GF-D8 (cell line): Measurements from ENCODE around the gene SLC17A9.

Experiments used
- DNase-seq: peaks from one replicate; lab custom pipeline; 2025; lab: John Stamatoyannopoulos, UW

SLC17A9 gene, protein sequence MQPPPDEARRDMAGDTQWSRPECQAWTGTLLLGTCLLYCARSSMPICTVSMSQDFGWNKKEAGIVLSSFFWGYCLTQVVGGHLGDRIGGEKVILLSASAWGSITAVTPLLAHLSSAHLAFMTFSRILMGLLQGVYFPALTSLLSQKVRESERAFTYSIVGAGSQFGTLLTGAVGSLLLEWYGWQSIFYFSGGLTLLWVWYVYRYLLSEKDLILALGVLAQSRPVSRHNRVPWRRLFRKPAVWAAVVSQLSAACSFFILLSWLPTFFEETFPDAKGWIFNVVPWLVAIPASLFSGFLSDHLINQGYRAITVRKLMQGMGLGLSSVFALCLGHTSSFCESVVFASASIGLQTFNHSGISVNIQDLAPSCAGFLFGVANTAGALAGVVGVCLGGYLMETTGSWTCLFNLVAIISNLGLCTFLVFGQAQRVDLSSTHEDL

GRCh38 chr20:62952373-62952967 is at the start of gene SLC17A9:
SLC17A9 (plus strand) TSS chr20:62952709; CDS start chr20:62952831, 122 bp downstream.
- peak; percentile 71 for DNase-seq

DNA sequence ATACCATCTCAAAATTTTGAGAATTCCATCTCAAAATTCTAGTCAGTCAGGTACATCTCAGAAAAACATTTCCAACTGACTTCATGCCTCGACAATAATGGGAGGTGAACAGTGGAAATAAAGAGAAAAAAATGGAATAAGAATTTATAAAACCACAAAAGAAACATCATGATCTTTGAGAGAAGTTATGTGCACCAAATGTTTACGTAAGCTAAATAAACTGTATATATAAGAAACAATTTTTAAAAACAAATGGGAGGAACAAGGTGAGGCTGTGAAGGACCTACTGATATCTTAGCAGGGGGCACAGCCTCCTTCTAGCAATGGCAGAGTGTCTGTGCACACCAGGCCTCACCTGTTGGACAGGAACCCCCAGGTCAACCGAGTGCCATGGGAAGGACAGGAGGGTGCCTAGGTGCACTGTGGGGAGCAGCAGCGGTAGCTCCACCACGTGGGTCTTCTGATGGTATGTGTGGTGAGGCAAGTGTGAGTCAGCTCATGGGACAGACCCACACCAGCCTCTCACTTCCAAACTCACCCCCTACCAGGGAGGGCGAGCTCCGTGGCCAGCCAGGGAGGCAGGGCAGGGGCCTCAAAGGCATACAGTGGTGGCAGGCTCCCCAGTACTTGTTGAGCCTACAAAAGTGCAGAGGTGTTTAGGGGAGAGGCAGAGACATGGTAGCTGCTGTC is 49.4 kb upstream of the SLC17A9 start:
- DNase-seq, result no peak

GRCh38 chr20:62905536-62906117 is 46.9 kb upstream of the SLC17A9 start:
- no peak for DNase-seq

GRCh38 chr20:62906209-62906608 is 46.3 kb upstream of the SLC17A9 start:
- no peak for DNase-seq

- no peak for DNase-seq
Measured at GRCh38 chr20:62906647-62907375, 45.7 kb upstream of the SLC17A9 start.

DNA sequence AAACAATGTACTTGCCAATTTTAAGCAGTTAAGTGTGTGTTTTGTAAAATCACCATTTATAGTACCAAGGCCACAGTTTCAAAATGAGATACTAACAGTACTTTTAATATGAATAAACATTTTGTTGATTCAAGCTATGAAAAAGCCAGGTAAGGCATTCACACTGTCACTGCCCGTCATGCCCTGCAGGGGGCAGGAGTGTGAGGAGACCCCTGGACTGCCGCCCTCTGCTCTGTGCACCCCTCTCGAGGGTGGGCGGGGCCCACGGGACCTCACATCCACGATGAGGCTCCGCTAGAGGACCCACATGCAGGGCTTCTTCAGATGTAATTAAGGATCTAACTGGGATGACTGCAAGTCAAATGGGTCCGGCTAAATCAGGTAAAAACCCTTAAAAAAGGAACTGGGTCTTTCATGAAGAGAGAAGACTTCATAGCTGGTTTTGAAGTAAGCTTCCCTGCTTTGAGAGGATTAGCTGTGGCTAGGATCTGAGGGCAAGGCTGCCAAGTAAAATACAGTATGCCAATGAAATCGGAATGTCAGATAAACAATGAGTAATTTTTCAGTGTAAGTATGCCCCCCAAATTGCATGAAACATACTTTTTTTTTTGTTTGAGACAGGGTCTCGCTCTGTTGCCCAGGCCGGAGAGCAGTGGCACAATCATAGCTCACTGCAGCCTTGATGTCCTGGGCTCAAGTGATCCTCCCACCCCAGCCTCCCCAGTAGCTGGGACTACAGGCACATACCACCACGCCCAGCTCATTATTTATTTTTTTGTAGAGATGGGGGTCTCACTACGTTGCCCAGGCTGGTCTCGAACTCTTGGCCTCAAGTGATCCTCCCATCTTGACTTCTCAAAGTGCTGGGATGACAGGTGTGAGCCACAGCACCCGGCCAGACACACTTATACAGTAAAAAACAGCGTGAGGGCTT is 44.9 kb upstream of the SLC17A9 start:
- DNase-seq, result no peak

DNA sequence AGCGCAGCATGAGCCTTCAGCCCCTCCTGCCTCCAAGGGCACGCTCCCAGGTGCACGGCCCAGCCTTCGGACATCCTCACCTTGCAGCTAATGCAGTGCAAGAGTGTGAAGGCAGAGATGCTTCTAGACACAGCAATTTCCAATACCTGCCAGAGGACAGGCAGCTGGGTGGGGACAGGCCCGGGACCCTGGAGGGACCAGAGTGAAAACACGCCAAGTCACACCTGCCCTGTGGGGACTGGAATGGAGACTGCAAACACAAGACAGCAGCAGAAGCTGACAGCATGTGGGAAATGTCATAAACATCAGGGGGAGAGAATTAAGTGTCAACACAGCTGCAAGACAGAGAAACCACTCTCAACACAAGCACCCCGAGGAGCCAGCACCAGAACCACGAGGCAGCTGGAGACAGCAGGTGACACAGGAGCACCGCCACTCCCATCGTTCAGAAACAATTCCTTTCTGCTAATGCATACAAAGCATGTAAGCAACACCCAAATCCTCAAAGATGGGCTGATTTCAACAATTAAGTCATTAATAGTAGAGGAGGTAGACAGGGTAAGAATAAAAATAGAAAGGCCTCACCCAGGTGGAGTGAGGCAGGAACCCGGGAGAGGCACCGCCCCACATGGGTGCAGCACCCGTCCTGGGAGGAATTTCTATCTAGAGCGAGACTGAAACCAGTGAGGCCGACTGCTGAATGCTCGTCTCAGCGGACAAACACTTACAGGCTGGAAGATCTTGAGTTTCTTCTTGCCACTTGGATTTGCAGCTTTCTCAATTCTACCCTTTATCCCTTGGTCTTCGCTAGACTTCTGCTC is 43.3 kb upstream of the SLC17A9 start:
- no peak for DNase-seq

DNA sequence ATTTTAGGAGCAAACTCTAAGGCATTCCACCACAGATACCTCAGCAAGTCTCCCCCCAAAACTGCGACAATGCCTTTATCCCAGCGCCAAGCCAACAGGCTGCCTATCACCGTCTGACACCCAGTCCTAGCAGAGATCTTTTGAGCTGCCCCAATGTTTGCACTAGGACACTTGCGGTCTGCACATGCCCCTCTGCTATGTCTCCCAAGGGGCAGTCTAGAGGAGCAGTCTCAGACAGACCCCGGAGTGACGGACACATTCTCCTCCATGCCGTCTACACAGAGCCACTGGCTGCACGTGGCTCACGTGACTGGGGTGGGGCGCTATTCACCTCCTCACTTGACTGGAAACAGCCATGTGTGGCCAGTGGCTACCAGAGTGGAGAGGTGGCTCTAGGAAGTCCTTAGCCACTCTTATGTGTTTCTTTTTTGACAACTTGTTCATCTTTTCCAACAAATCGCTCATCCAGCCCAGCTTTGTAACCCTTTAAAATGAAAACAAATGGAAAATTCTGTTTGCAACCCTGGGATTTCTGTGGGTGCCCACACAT is 42.2 kb upstream of the SLC17A9 start:
- no peak for DNase-seq

GRCh38 chr20:62910777-62911497 is 41.6 kb upstream of the SLC17A9 start:
- DNase-seq, result no peak

DNA sequence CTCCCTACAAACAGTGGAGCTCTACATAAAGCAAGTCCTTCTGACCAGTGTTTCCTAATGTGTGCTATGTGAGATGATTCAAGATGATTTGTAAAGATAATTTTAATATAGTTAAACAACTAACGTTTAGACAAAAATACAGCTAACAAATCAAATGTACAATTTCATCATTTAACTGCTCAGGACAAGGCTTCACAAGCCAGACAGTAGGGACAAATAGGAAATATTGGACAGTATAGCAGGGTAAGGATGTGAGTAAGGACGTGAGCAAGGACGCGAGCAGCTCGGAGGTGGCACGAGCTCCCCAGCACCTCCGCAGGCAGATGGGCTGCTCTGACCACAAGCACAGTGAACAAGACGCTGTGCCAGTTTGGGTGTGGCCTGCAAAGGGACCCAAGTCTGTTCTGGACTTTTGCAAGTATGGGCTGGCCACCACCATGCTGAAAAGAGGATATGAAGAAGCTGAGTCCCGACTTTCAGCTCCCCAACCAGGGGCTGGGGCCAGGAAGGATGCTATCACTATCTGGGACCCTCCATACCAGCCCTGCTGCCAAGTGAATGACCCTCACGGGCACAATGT is 40.7 kb upstream of the SLC17A9 start:
- no peak for DNase-seq

DNA sequence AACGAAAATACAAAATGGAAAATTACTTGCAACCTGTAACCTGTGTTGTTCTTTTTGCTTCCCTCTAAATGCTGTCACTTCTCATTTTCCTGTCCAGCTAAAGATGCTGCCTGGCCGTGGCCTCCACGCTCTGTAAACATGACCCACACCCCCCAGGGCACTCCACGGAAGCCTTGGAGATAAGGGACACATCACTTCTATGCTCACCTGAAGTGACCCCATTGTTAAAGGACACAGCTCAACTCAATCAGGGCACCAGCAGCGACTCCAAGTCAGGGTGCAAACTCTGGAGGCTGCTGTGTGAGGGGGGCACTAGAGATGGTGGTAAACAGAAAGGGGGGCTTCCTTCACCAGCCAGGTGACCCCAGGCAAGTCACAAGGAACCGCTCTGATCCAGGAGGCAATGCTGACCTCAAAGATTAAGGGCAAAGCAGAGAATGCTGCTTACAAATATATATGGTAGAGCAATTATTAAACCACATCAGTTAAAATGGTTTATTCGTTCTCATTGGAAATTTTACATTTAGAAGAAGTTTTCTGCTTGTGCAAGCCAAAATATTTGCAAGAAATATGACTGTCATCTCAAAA is 39.4 kb upstream of the SLC17A9 start:
- DNase-seq, result no peak

GRCh38 chr20:62914436-62914835 is 38.1 kb upstream of the SLC17A9 start:
- DNase-seq, result no peak

GRCh38 chr20:62914970-62915457 is 37.5 kb upstream of the SLC17A9 start:
- no peak for DNase-seq

- DNase-seq, result no peak
Measured at GRCh38 chr20:62916703-62917476, 35.6 kb upstream of the SLC17A9 start.

GRCh38 chr20:62917720-62918119 is 34.8 kb upstream of the SLC17A9 start:
- no peak for DNase-seq

GRCh38 chr20:62918147-62918546 is 34.4 kb upstream of the SLC17A9 start:
- no peak for DNase-seq

DNA sequence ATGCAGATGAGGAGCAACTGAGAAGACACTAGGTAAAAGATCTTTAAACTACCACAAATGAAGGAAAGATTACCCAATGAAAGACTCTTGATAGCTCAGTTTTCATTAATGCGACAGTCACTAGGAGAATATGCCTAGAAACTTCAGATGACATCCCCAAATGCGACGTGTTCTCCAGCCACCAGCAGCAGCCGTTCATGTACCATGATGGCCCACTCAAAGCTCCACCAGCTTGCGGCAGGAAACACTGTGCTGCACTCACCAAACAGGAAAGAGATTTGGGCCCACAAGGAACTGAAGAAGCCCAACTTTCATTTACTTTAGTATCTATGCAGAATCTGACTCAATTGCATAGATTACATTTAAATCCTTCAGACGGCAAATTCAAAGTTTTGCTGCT is 33.7 kb upstream of the SLC17A9 start:
- no peak for DNase-seq
